HEK293 (cell line): ENCODE measurements around the gene CD300LF.

ENCODE experiments used
- KLF10 ChIP-seq: fragments of 450-650 bp; IDR thresholded peaks from 2 replicates; pipeline ENCODE4 v1.5.1; 2018; ENCODE audit warnings: missing biosample characterization, mild to moderate bottlenecking, missing genetic modification characterization
- ZEB2 ChIP-seq: fragments of 450-650 bp; formaldehyde crosslinking; IDR thresholded peaks from 2 replicates; pipeline ENCODE4 v1.5.1; 2016; ENCODE audit warnings: missing biosample characterization, missing genetic modification characterization
- ZNF10 ChIP-seq: fragments of 450-650 bp; formaldehyde crosslinking; IDR thresholded peaks from 2 replicates; pipeline ENCODE4 v1.5.1; 2017; ENCODE audit warnings: missing biosample characterization, missing genetic modification characterization
- ZNF114 ChIP-seq: fragments of 450-650 bp; formaldehyde crosslinking; IDR thresholded peaks from 2 replicates; pipeline ENCODE4 v1.5.0; 2017; ENCODE audit warnings: missing biosample characterization, missing genetic modification characterization
- ZNF202 ChIP-seq: fragments of 450-650 bp; formaldehyde crosslinking; IDR thresholded peaks from 2 replicates; pipeline ENCODE4 v1.5.1; 2016; ENCODE audit warnings: missing biosample characterization, missing genetic modification characterization, borderline replicate concordance
- ZNF239 ChIP-seq: fragments of 450-650 bp; formaldehyde crosslinking; IDR thresholded peaks from 2 replicates; pipeline ENCODE4 v1.5.1; 2016; ENCODE audit warnings: missing biosample characterization, missing genetic modification characterization
- ZNF274 ChIP-seq, 2 experiments: fragments of 200-500 bp in 1 of 2; fragments of 450-650 bp in 1 of 2; sonication (Bioruptor generic) in 1 of 2; formaldehyde crosslinking in 1 of 2; IDR thresholded peaks; 2 replicates each; pipeline versions ENCODE4 v1.5.1 to v1.6.1; 2014 to 2016; ENCODE audit warnings: borderline replicate concordance in 1 of 2, inconsistent platforms in 1 of 2, low read length in 1 of 2, missing biosample characterization in 1 of 2, missing genetic modification characterization in 1 of 2
- ZNF48 ChIP-seq: fragments of 450-650 bp; formaldehyde crosslinking; IDR thresholded peaks from 2 replicates; pipeline ENCODE4 v1.5.1; 2016; ENCODE audit warnings: missing biosample characterization, missing genetic modification characterization
- ZNF791 ChIP-seq: fragments of 450-650 bp; formaldehyde crosslinking; IDR thresholded peaks from 2 replicates; pipeline ENCODE4 v1.5.1; 2016; ENCODE audit warnings: missing biosample characterization, missing genetic modification characterization
- ZXDB ChIP-seq: fragments of 450-650 bp; formaldehyde crosslinking; IDR thresholded peaks from 2 replicates; pipeline ENCODE4 v1.5.1; 2016; ENCODE audit warnings: missing biosample characterization, missing genetic modification characterization
- TF ChIP-seq, protein P1 (sequence below): fragments of 450-650 bp; formaldehyde crosslinking; IDR thresholded peaks from 2 replicates; pipeline ENCODE4 v1.5.1; 2017; ENCODE audit warnings: missing biosample characterization, missing genetic modification characterization
- TF ChIP-seq, protein P2 (sequence below): fragments of 450-650 bp; formaldehyde crosslinking; IDR thresholded peaks from 2 replicates; pipeline ENCODE4 v1.5.1; 2016; ENCODE audit warnings: missing biosample characterization, missing genetic modification characterization
- TF ChIP-seq, protein P3 (sequence below): fragments of 450-650 bp; formaldehyde crosslinking; IDR thresholded peaks from 2 replicates; pipeline ENCODE4 v1.5.1; 2016; ENCODE audit warnings: missing biosample characterization, missing genetic modification characterization
- TF ChIP-seq, protein P4 (sequence below): fragments of 450-650 bp; formaldehyde crosslinking; optimal IDR thresholded peaks from 2 replicates; pipeline ENCODE3; 2016; ENCODE audit warnings: missing biosample characterization, mild to moderate bottlenecking, missing genetic modification characterization

DNA sequence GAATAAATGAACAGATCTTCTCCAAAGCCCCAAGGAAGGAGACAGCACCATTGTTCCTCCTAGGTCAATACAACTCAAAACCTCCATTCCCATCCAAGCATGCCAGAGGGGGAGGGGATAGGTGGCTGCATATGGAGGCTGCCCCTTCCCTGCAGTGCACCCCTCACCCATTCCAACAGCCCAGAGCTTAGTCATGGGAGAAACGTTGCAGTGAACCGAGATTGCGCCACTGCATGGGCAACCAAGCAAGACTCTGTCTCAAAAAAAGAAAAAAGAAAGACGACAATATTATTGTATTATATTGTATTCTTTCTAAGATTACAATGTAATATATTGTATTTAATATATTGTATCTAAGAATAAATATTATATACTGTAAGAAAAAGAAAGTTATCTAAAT is 52.8 kb downstream of the CD300LF start:
- TF ChIP-seq, protein P1, sequence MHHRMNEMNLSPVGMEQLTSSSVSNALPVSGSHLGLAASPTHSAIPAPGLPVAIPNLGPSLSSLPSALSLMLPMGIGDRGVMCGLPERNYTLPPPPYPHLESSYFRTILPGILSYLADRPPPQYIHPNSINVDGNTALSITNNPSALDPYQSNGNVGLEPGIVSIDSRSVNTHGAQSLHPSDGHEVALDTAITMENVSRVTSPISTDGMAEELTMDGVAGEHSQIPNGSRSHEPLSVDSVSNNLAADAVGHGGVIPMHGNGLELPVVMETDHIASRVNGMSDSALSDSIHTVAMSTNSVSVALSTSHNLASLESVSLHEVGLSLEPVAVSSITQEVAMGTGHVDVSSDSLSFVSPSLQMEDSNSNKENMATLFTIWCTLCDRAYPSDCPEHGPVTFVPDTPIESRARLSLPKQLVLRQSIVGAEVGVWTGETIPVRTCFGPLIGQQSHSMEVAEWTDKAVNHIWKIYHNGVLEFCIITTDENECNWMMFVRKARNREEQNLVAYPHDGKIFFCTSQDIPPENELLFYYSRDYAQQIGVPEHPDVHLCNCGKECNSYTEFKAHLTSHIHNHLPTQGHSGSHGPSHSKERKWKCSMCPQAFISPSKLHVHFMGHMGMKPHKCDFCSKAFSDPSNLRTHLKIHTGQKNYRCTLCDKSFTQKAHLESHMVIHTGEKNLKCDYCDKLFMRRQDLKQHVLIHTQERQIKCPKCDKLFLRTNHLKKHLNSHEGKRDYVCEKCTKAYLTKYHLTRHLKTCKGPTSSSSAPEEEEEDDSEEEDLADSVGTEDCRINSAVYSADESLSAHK (tag by site-specific recombination): no peak
- no peak for TF ChIP-seq ZNF239 (tag by site-specific recombination)
- TF ChIP-seq, protein P2, sequence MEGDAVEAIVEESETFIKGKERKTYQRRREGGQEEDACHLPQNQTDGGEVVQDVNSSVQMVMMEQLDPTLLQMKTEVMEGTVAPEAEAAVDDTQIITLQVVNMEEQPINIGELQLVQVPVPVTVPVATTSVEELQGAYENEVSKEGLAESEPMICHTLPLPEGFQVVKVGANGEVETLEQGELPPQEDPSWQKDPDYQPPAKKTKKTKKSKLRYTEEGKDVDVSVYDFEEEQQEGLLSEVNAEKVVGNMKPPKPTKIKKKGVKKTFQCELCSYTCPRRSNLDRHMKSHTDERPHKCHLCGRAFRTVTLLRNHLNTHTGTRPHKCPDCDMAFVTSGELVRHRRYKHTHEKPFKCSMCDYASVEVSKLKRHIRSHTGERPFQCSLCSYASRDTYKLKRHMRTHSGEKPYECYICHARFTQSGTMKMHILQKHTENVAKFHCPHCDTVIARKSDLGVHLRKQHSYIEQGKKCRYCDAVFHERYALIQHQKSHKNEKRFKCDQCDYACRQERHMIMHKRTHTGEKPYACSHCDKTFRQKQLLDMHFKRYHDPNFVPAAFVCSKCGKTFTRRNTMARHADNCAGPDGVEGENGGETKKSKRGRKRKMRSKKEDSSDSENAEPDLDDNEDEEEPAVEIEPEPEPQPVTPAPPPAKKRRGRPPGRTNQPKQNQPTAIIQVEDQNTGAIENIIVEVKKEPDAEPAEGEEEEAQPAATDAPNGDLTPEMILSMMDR (tag by site-specific recombination): no peak
- TF ChIP-seq, protein P3, sequence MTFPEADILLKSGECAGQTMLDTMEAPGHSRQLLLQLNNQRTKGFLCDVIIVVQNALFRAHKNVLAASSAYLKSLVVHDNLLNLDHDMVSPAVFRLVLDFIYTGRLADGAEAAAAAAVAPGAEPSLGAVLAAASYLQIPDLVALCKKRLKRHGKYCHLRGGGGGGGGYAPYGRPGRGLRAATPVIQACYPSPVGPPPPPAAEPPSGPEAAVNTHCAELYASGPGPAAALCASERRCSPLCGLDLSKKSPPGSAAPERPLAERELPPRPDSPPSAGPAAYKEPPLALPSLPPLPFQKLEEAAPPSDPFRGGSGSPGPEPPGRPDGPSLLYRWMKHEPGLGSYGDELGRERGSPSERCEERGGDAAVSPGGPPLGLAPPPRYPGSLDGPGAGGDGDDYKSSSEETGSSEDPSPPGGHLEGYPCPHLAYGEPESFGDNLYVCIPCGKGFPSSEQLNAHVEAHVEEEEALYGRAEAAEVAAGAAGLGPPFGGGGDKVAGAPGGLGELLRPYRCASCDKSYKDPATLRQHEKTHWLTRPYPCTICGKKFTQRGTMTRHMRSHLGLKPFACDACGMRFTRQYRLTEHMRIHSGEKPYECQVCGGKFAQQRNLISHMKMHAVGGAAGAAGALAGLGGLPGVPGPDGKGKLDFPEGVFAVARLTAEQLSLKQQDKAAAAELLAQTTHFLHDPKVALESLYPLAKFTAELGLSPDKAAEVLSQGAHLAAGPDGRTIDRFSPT (tag by site-specific recombination): no peak
- no peak for TF ChIP-seq ZNF48 (tag by site-specific recombination)
- no peak for TF ChIP-seq KLF10 (tag by site-specific recombination)
- no peak for TF ChIP-seq ZNF202 (tag by site-specific recombination)
- no peak for TF ChIP-seq ZNF10 (tag by site-specific recombination)
- TF ChIP-seq ZEB2 (tag by site-specific recombination): no peak
- TF ChIP-seq ZNF114: no peak
- no peak for TF ChIP-seq ZNF274 (IDR thresholded peaks at IDR 0.05; ENCODE audit: low read length)
- no peak for TF ChIP-seq ZNF274 (tag by site-specific recombination; IDR thresholded peaks at IDR 0.05; ENCODE audit: borderline replicate concordance)
- TF ChIP-seq, protein P4, sequence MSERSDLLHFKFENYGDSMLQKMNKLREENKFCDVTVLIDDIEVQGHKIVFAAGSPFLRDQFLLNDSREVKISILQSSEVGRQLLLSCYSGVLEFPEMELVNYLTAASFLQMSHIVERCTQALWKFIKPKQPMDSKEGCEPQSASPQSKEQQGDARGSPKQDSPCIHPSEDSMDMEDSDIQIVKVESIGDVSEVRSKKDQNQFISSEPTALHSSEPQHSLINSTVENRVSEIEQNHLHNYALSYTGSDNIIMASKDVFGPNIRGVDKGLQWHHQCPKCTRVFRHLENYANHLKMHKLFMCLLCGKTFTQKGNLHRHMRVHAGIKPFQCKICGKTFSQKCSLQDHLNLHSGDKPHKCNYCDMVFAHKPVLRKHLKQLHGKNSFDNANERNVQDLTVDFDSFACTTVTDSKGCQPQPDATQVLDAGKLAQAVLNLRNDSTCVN (tag by site-specific recombination): no peak
- no peak for TF ChIP-seq ZXDB
- no peak for TF ChIP-seq ZNF791
